Body of pancreas (tissue), 4 donors: ENCODE data around the gene PYROXD2. TPM values are rescaled to one million over a fixed set of nuclear protein-coding genes. Genes with fewer than 3 reads are reported as not detected.

ENCODE experiments used
- ATAC-seq: fragments of 150-250 bp; one replicate; pipeline ENCODE4 v1.9.1; 2016
- DNase-seq, 4 donors: peaks; one replicate each; pipeline ENCODE4 v3.0.0-alpha.2; 2019
- H3K27ac ChIP-seq, 4 donors: fragments of 200-600 bp; sonication (generic); 1 replicate in 3 of 4; 2 replicates in 1 of 4; pipeline versions ENCODE4 v1.5.1 to v1.6.1; 2016 to 2019; ENCODE audit warnings: mild to moderate bottlenecking in 1 of 4, mixed read lengths in 1 of 4, moderate library complexity in 1 of 4
- H3K27me3 ChIP-seq, 2 donors: fragments of 200-600 bp; sonication (generic); one replicate each; pipeline ENCODE4 v1.6.0; 2016; ENCODE audit warnings: mild to moderate bottlenecking in 1 of 2
- H3K36me3 ChIP-seq, 2 donors: fragments of 200-600 bp; sonication (generic); replicated peaks in 1 of 2; 2 replicates each; pipeline ENCODE4 v1.5.1; 2016; ENCODE audit warnings: low read depth in 2 of 2; ENCODE audit not compliant: insufficient read depth in 1 of 2
- H3K4me1 ChIP-seq: fragments of 200-600 bp; sonication (generic); one replicate; pipeline ENCODE4 v1.6.0; 2016
- H3K4me3 ChIP-seq, 2 donors: fragments of 200-600 bp; sonication (generic); 1 replicate in 1 of 2; 2 replicates in 1 of 2; pipeline ENCODE4 v1.5.1; 2016 to 2019
- H3K9me3 ChIP-seq, 3 donors: fragments of 200-600 bp; sonication (generic); 1 replicate in 2 of 3; 2 replicates in 1 of 3; pipeline ENCODE4 v1.5.1; 2016
- POLR2A ChIP-seq, 3 donors: fragments of 450-650 bp; IDR thresholded peaks; one replicate each; pipeline ENCODE4 v1.6.1; 2016; ENCODE audit warnings: antibody characterized with exemption in 3 of 3, mild to moderate bottlenecking in 2 of 3
- WGBS, 2 donors: methylation state at CpG; one replicate each; pipeline ENCODE4 v1.1.5; 2017; 5-methylcytosine and 5-hydroxymethylcytosine counted together
- intact Hi-C: fragments of 100-400 bp; cut with DNase I; formaldehyde crosslinking; loops from one replicate; pipeline ENCODE4 v1.15.1; 2023
- total RNA-seq, 2 donors: library from RNA; depleted of rRNA; stranded (reverse); fragments of >200 nt; gene quantifications; one replicate each; pipeline ENCODE4 v1.1.0, GENCODE V29; 2016
- TF ChIP-seq, protein P1 (sequence below), 7 experiments: fragments of 450-650 bp in 4 of 7; fragments of 200-600 bp in 3 of 7; sonication (generic) in 3 of 7; IDR thresholded peaks; one replicate each; pipeline ENCODE4 v1.5.1; 2016 to 2019; ENCODE audit warnings: antibody characterized with exemption in 7 of 7

Gene PYROXD2
- total RNA-seq, 2 donors from 2014 or later = 4.9 to 8.6 TPM

DNA sequence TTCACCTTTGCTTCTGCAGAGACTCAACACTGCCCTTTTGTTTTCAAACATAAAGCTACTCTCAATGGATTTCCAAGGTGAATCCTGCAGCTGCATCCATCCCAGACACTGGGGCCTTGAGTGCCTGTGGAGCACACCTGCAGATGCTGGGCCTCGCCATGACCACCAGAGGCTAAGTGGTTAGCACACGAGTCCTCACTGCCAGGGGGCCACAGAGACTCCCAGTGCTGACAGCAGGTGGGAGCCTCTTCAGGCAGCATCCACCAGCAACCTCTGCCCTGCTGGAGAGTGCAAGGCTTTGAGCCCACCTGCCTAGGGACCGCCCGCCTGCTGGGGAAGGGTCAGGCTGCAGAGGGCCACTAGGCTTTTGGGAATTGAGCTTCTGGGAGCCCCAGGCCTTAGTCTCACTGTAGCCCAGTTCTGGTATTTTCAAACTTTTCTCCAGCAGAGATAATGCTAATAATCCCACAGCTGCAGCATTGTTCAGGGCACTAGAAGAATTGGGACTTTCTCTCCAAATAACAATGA is 41.1 kb upstream of the PYROXD2 start:
- no peak overlapping the region for H3K4me3 ChIP-seq
- intact Hi-C loops = no loop called here
- H3K36me3 ChIP-seq = no peaks in the 10 kb centered on the region
- H3K27ac ChIP-seq = no peak overlapping the region
- H3K9me3 ChIP-seq = no peaks in the 10 kb centered on the region
- TF ChIP-seq POLR2A (IDR thresholded peaks at IDR 0.05) = no peak
- TF ChIP-seq, protein P1, sequence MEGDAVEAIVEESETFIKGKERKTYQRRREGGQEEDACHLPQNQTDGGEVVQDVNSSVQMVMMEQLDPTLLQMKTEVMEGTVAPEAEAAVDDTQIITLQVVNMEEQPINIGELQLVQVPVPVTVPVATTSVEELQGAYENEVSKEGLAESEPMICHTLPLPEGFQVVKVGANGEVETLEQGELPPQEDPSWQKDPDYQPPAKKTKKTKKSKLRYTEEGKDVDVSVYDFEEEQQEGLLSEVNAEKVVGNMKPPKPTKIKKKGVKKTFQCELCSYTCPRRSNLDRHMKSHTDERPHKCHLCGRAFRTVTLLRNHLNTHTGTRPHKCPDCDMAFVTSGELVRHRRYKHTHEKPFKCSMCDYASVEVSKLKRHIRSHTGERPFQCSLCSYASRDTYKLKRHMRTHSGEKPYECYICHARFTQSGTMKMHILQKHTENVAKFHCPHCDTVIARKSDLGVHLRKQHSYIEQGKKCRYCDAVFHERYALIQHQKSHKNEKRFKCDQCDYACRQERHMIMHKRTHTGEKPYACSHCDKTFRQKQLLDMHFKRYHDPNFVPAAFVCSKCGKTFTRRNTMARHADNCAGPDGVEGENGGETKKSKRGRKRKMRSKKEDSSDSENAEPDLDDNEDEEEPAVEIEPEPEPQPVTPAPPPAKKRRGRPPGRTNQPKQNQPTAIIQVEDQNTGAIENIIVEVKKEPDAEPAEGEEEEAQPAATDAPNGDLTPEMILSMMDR (IDR thresholded peaks at IDR 0.05) = no peak
- DNase-seq = no peak
- no peak for ATAC-seq
- H3K27me3 ChIP-seq = no peaks in the 10 kb centered on the region
- H3K4me1 ChIP-seq = peaks cover 13% of the 10 kb centered on the region
- 85 to 93% methylated on average over 4 of the region's 4 CpGs for WGBS, 2 donors

DNA sequence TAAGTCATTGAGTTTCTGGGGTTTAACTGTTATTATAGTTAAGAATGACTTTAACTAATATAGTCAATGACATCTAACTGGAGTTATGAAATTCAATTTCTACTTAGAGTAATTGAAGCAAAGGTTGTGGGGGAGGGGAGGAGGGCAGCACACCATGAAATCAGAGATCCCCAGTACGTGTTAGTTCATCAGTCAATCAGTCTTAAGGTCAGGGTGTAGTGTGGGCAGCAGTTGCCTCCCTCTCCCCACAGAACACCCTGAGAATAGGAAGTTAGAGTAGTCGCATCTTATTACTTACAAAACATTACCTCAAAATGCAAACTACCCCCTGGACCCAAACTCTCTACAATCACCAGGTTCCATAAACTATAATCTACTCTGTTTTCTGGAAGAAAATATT is 38.7 kb upstream of the PYROXD2 start:
- no peak for ATAC-seq
- Histone ChIP-seq H3K27me3 (no peaks in the 10 kb centered on the region), H3K27ac (no peak overlapping the region), H3K4me1 (peaks cover 9% of the 10 kb centered on the region), H3K9me3 (no peaks in the 10 kb centered on the region), H3K4me3 (no peak overlapping the region), H3K36me3 (no peaks in the 10 kb centered on the region)
- intact Hi-C loops = no loop called here
- 70 to 81% methylated on average over 2 of the region's 2 CpGs for WGBS, 2 donors
- no peak for TF ChIP-seq POLR2A (IDR thresholded peaks at IDR 0.05)
- TF ChIP-seq, protein P1 (IDR thresholded peaks at IDR 0.05) = no peak
- DNase-seq = no peak

DNA sequence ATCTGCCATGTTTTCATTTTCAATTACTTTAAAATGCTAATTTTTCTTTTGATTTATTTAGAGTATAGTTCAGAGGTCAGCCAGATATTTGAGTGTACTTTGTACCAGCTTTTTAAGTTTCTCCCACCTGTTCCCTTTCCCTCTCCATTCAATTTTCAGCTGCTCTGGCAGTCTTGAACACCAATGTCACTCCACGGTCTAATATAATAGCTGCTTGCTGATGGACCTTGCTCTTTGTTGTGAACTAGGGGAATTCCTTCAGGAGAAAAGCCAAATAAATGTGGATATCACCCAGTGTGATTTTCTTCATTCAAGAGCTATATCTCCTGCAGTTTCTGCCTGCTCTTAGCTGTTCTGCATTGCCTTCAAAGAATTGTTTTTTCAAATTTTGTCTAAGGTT is 35.6 kb upstream of the PYROXD2 start:
- no peak for TF ChIP-seq POLR2A (IDR thresholded peaks at IDR 0.05)
- TF ChIP-seq, protein P1 (IDR thresholded peaks at IDR 0.05) = no peak
- intact Hi-C loops = no loop called here
- peak overlapping the region in 2 of 4 donors; percentile 9 to 40 for H3K27ac ChIP-seq
- H3K36me3 ChIP-seq = no peaks in the 10 kb centered on the region
- H3K4me3 ChIP-seq = no peak overlapping the region
- DNase-seq (no peak), ATAC-seq (no peak)
- no peaks in the 10 kb centered on the region for H3K9me3 ChIP-seq
- H3K4me1 ChIP-seq = peaks cover 18% of the 10 kb centered on the region
- WGBS, 2 donors = 18 to 32% methylated on average over 1 of the region's 1 CpG
- H3K27me3 ChIP-seq = no peaks in the 10 kb centered on the region

DNA sequence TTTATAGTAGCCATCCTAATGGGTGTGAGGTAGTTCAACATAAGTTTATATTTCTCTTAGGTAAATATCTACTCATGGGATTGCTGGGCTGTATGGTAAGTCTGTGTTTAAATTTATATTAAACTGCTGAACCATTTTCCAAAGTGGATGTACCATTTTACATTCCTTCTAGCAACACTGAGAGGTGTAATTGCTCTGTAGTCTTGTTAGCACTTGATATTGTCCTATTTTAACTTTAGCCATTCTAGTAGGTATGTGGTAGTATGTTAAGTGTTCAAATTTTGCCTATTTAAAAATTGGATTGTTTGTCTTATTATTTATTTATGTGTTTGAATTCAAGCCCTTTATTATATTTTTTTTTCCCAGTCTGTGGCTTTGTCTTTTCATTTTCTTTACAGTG is 34.3 kb upstream of the PYROXD2 start:
- Histone ChIP-seq H3K36me3 (peaks cover 0 to under 1% of the 10 kb centered on the region in 2 donors), H3K27me3 (no peaks in the 10 kb centered on the region), H3K4me3 (no peak overlapping the region), H3K4me1 (peaks cover 24% of the 10 kb centered on the region), H3K9me3 (no peaks in the 10 kb centered on the region), H3K27ac (no peak overlapping the region)
- DNase-seq (no peak), ATAC-seq (no peak)
- TF ChIP-seq POLR2A (IDR thresholded peaks at IDR 0.05) = no peak
- TF ChIP-seq, protein P1 (IDR thresholded peaks at IDR 0.05) = no peak
- intact Hi-C loops = no loop called here

DNA sequence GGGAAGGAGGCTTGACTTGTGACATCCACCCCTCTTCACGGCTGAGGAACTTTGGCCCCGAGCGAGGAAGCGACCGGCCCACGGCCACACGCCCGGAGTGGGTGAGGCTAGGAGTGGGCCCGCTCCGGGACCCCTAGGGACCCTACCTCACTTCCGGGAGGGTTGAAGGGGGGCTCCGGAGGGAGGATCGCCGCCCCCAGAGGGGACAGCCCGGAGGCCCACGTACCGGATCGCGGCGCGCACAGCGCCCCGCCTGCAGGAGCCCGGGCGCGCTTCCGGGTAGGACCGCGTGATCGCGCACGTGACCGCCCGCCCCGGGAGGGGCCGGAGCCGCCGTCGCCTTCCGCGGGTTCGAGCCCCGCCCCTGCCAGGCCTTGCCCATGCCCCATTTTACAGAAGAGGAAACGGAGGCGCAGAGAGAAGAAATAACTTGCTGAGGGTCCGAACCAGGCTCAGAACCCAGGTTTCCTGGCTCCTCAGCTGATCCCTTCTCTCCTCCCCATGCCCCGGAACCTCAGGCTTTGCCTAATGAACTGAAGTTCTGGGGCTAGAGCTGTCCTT is 31.8 kb upstream of the PYROXD2 start, which contains the start of gene HPS1:
Gene HPS1 (minus strand): TSS at position 275 of the 561 bp plus-strand sequence. CDS start 3,695 bp downstream, outside the sequence.
- Histone ChIP-seq H3K36me3 (peaks cover 0 to 15% of the 10 kb centered on the region in 2 donors), H3K4me1 (peaks cover 24% of the 10 kb centered on the region), H3K4me3 (peak within 1 kb of the TSS; percentile 76 to 98), H3K9me3 (no peaks in the 10 kb centered on the region), H3K27ac (peak within 1 kb of the TSS; percentile 85 to 92 (median 88)), H3K27me3 (no peaks in the 10 kb centered on the region)
- intact Hi-C loops = no loop called here
- ATAC-seq (peak; percentile 93), DNase-seq (peak; percentile 76 to 85 (median 82))
- 3 to 57% methylated on average over 2 to 43 of the region's 47 CpGs for WGBS, 2 donors
- TF ChIP-seq, protein P1 (IDR thresholded peaks at IDR 0.05) = peak in 1 of 7 experiments; percentile 14
- TF ChIP-seq POLR2A (IDR thresholded peaks at IDR 0.05) = peak; percentile 82 to 90 (median 86)
